GM12891 (cell line): ENCODE results near the gene NUP210L.

Source experiments
- POLR2A ChIP-seq: IDR thresholded peaks from 2 replicates; pipeline ENCODE4 v1.6.1; 2011; ENCODE audit warnings: low read depth, low read length, control low read depth
- POLR2AphosphoS5 ChIP-seq: IDR thresholded peaks from 2 replicates; pipeline ENCODE4 v1.6.1; 2011; ENCODE audit warnings: low read depth, low read length, control low read depth
- POU2F2 ChIP-seq: IDR thresholded peaks from 2 replicates; pipeline ENCODE4 v1.6.1; 2011; ENCODE audit warnings: low read depth, mild to moderate bottlenecking, control low read depth, low read length, moderate library complexity
- SPI1 ChIP-seq: IDR thresholded peaks from 2 replicates; pipeline ENCODE4 v1.6.1; 2011; ENCODE audit warnings: low read depth, low read length, control low read depth
- TAF1 ChIP-seq: IDR thresholded peaks from 2 replicates; pipeline ENCODE4 v1.6.1; 2011; ENCODE audit warnings: low read depth, low read length, control low read depth

DNA sequence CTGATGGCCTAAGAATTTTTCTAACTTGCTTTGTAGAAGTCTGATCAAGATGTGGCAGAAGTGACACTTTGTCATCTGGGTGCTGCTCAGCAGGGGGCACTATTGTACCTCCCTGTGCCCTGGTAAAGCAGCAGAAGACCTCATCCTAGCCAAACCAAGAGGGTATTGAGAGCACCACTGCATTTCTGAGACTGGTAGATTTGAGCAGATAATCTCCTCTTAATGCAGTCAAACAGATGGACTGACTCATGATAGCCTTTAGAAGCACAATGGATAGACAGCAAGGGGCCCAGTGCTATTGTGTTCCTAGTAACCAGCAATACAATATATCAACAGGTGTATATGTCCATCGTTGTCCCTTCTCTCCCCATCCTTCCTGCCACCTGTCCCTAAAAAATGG, 31.3 kb upstream of the NUP210L start:
- TF ChIP-seq POLR2A (no peak), SPI1 (no peak), TAF1 (no peak), POLR2AphosphoS5 (no peak), POU2F2 (no peak)
